Ishikawa (cell line): ENCODE measurements around the gene STAT6.

ENCODE experiments used
- CEBPB ChIP-seq: IDR thresholded peaks from 2 replicates; pipeline ENCODE4 v1.6.1; 2012
- CREB1 ChIP-seq: IDR thresholded peaks from 2 replicates; pipeline ENCODE4 v1.6.1; 2012; ENCODE audit warnings: low read depth
- EGR1 ChIP-seq: IDR thresholded peaks from 2 replicates; pipeline ENCODE4 v1.6.1; 2012
- EP300 ChIP-seq: IDR thresholded peaks from 2 replicates; pipeline ENCODE4 v1.6.1; 2012; ENCODE audit warnings: borderline replicate concordance
- FOXM1 ChIP-seq: IDR thresholded peaks from 2 replicates; pipeline ENCODE4 v1.6.1; 2012; ENCODE audit warnings: low read depth, borderline replicate concordance
- MAX ChIP-seq: IDR thresholded peaks from 2 replicates; pipeline ENCODE4 v1.6.1; 2012
- NFIC ChIP-seq: IDR thresholded peaks from 2 replicates; pipeline ENCODE4 v1.6.1; 2012
- RAD21 ChIP-seq: IDR thresholded peaks from 2 replicates; pipeline ENCODE4 v1.6.1; 2012; ENCODE audit warnings: low read depth
- REST ChIP-seq: IDR thresholded peaks from 2 replicates; pipeline ENCODE4 v1.6.1; 2012; ENCODE audit warnings: low read depth, mild to moderate bottlenecking
- TAF1 ChIP-seq: IDR thresholded peaks from 2 replicates; pipeline ENCODE4 v1.6.1; 2012; ENCODE audit warnings: low read depth, mild to moderate bottlenecking
- TCF12 ChIP-seq: IDR thresholded peaks from 2 replicates; pipeline ENCODE4 v1.6.1; 2012; ENCODE audit warnings: low read depth
- TEAD4 ChIP-seq: IDR thresholded peaks from 2 replicates; pipeline ENCODE4 v1.6.1; 2012
- USF1 ChIP-seq: IDR thresholded peaks from 2 replicates; pipeline ENCODE4 v1.6.1; 2012
- YY1 ChIP-seq: IDR thresholded peaks from 2 replicates; pipeline ENCODE4 v1.6.1; 2012; ENCODE audit warnings: low read depth
- ZBTB7A ChIP-seq: IDR thresholded peaks from 2 replicates; pipeline ENCODE4 v1.6.1; 2012; ENCODE audit warnings: low read depth

The STAT6 gene

GRCh38 chr12:57088354-57089270 is 22.6 kb downstream of the STAT6 start, which contains the start of gene NAB2:
Gene NAB2, plus strand, starts transcription at chr12:57089114. Its CDS starts 158 bp downstream, at chr12:57089272.
- TF ChIP-seq USF1: peak; percentile 92
- peak; percentile 95 for TF ChIP-seq CEBPB
- TF ChIP-seq TEAD4: peak; percentile 88
- no peak for TF ChIP-seq REST
- no peak for TF ChIP-seq RAD21
- TF ChIP-seq MAX: peak; percentile 94
- TF ChIP-seq EP300: peak; percentile 52; the same call in 1 of the 2 replicates
- no peak for TF ChIP-seq NFIC
- TF ChIP-seq CREB1: no peak
- no peak for TF ChIP-seq FOXM1
- TF ChIP-seq ZBTB7A: no peak
- TF ChIP-seq YY1: 0 out of 2 replicates have a peak, but pooled peaks have one; percentile 44
- no peak for TF ChIP-seq TCF12
- peak; percentile 98 for TF ChIP-seq EGR1
- TF ChIP-seq TAF1: peak; percentile 65

DNA sequence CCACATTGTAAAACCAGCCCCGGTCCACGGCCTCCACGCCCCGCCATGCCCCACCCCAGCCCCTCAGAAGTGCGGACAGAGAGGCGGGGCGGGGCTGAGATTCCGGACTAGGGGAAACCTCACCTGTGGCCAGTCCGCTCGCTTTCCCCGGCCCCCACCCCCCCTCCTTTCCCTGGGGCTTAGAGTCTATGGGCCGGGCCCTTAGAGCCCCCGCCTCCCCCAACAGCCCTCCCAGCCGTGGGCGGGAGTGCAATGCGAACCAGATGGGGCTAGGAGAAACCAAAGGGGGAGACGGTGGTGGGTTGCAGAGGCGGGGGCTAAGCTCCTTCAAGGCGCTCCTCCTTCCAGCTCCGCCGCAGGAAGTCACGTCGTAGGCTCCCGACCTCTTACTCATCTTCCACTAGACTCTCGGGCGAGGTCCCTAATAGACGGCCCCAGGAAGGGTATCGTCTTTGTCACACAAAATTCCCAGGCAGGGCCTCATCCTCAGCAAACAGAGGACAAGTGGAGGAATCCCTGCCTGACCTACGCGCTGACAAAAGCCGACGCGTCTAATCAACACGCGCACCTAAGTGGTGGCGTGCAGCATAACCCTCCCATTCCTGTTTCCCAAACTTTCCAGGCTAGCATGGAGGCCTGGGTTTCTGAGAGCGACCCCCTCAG is 23.3 kb downstream of the STAT6 start:
- TF ChIP-seq TCF12 (peak; percentile 49; the same call in 1 of the 2 replicates), MAX (no peak; the same call in 1 of the 2 replicates), FOXM1 (no peak), EGR1 (peak; percentile 95), EP300 (0 out of 2 replicates have a peak, but pooled peaks have one; percentile 4), USF1 (0 out of 2 replicates have a peak, but pooled peaks have one; percentile 2), TEAD4 (0 out of 2 replicates have a peak, but pooled peaks have one; percentile 3), REST (no peak)

GRCh38 chr12:57087010-57087690 is 24.0 kb downstream of the STAT6 start:
- TF ChIP-seq TEAD4: no peak
- 0 out of 2 replicates have a peak, but pooled peaks have one; percentile 3 for TF ChIP-seq YY1
- no peak for TF ChIP-seq RAD21
- peak; percentile 59 for TF ChIP-seq ZBTB7A
- no peak for TF ChIP-seq CEBPB
- TF ChIP-seq CREB1: 0 out of 2 replicates have a peak, but pooled peaks have one; percentile 32
- TF ChIP-seq TAF1: peak; percentile 66; the same call in 1 of the 2 replicates
- TF ChIP-seq TCF12: no peak
- TF ChIP-seq NFIC: no peak
- peak; percentile 39; the same call in 1 of the 2 replicates for TF ChIP-seq EP300
- no peak for TF ChIP-seq REST
- peak; percentile 37; the same call in 1 of the 2 replicates for TF ChIP-seq USF1
- TF ChIP-seq EGR1: peak; percentile 98
- TF ChIP-seq MAX: no peak; the same call in 1 of the 2 replicates
- no peak for TF ChIP-seq FOXM1
